Inferior parietal cortex (tissue), 1 donor: ENCODE measurements around the gene SKP1.

Experiments used
- DNase-seq: peaks from one replicate; pipeline ENCODE4 v3.0.0-alpha.2; 2016; ENCODE audit errors: extremely low spot score

Gene SKP1

GRCh38 chr5:134113902-134114875 is 62.6 kb downstream of the SKP1 start, which contains the start of gene TCF7:
TCF7 (plus strand) TSS chr5:134114681; CDS start chr5:134114907, 226 bp downstream.
- peak; percentile 52 for DNase-seq

GRCh38 chr5:134113363-134113889 is 63.3 kb downstream of the SKP1 start:
- DNase-seq: no peak

GRCh38 chr5:134112726-134113362 is 63.9 kb downstream of the SKP1 start:
- DNase-seq: no peak

GRCh38 chr5:134111741-134112647 is 64.8 kb downstream of the SKP1 start:
- no peak for DNase-seq

GRCh38 chr5:134110382-134110781 is 66.4 kb downstream of the SKP1 start:
- DNase-seq: no peak

GRCh38 chr5:134107779-134108178 is 69.0 kb downstream of the SKP1 start:
- no peak for DNase-seq

GRCh38 chr5:134106991-134107701 is 69.6 kb downstream of the SKP1 start:
- DNase-seq: no peak

GRCh38 chr5:134103998-134104654 is 72.6 kb downstream of the SKP1 start:
- no peak for DNase-seq

GRCh38 chr5:134103397-134103796 is 73.4 kb downstream of the SKP1 start:
- DNase-seq: no peak

GRCh38 chr5:134101686-134102439 is 74.9 kb downstream of the SKP1 start:
- peak; percentile 55 for DNase-seq

GRCh38 chr5:134100283-134101091 is 76.3 kb downstream of the SKP1 start:
- DNase-seq: no peak

GRCh38 chr5:134099939-134100282 is 76.8 kb downstream of the SKP1 start:
- DNase-seq: no peak

GRCh38 chr5:134099288-134099872 is 77.4 kb downstream of the SKP1 start:
- DNase-seq: no peak
